NOMO-1 (cell line): ENCODE results near the gene TIAM2.
"Not testable (repeated sequence)": the region's sequence is repeated elsewhere in the genome, so short reads cannot be mapped to it uniquely, and the experiment has no call there.

Experiments
- DNase-seq, 2 experiments: peaks; one replicate each; lab custom pipeline; 2025; ENCODE audit not compliant: unreplicated experiment in 2 of 2; lab: John Stamatoyannopoulos, UW

The TIAM2 gene

GRCh38 chr6:155187994-155188706 lies 193.0 kb downstream of the TIAM2 start:
- DNase-seq, result no peak

- DNase-seq, result peak in 1 of 2 experiments; percentile 42
These were observed 193.8 kb downstream of the TIAM2 start for GRCh38 chr6:155188707-155189496.

- DNase-seq, result no peak
These were observed 195.6 kb downstream of the TIAM2 start for GRCh38 chr6:155190677-155191076.

GRCh38 chr6:155193526-155193925 lies 198.4 kb downstream of the TIAM2 start:
- DNase-seq, result no peak

GRCh38 chr6:155194399-155194798 lies 199.3 kb downstream of the TIAM2 start:
- DNase-seq, result no peak

GRCh38 chr6:155195903-155196302 lies 200.8 kb downstream of the TIAM2 start:
- DNase-seq, result no peak

- DNase-seq, result no peak
These were observed 201.8 kb downstream of the TIAM2 start for GRCh38 chr6:155196911-155197310.

- peak in 1 of 2 experiments; percentile 4 for DNase-seq
These were observed 202.8 kb downstream of the TIAM2 start for GRCh38 chr6:155197932-155198331.

- peak in 1 of 2 experiments; percentile 37 for DNase-seq
These were observed 204.9 kb downstream of the TIAM2 start for GRCh38 chr6:155200012-155200411.

GRCh38 chr6:155201461-155202226 lies 206.5 kb downstream of the TIAM2 start:
- DNase-seq, result no peak

GRCh38 chr6:155207223-155207622 lies 212.1 kb downstream of the TIAM2 start:
- DNase-seq, result no peak

- DNase-seq, result no peak
These were observed 217.0 kb downstream of the TIAM2 start for GRCh38 chr6:155212106-155212505.

- DNase-seq, result no peak
These were observed 217.7 kb downstream of the TIAM2 start for GRCh38 chr6:155212616-155213380.

- no peak for DNase-seq
These were observed 218.7 kb downstream of the TIAM2 start for GRCh38 chr6:155213611-155214372.

- DNase-seq, result no peak
These were observed 220.8 kb downstream of the TIAM2 start for GRCh38 chr6:155215906-155216305.

- no peak for DNase-seq
These were observed 221.4 kb downstream of the TIAM2 start for GRCh38 chr6:155216312-155217046.

GRCh38 chr6:155218711-155219110 lies 223.6 kb downstream of the TIAM2 start:
- not testable (repeated sequence) for DNase-seq

- DNase-seq, result no peak
These were observed 224.2 kb downstream of the TIAM2 start for GRCh38 chr6:155219299-155219698.

GRCh38 chr6:155219858-155220301 lies 224.8 kb downstream of the TIAM2 start:
- DNase-seq, result no peak
